Kidney (tissue), 14 donors: Measurements from ENCODE around the gene NAA16. TPM values are rescaled to one million over a fixed set of nuclear protein-coding genes. Genes with fewer than 3 reads are reported as not detected.

Source experiments
- DNase-seq, 5 donors: peaks; one replicate each; pipeline ENCODE4 v3.0.0-alpha.2; 2013 to 2020
- FAIRE-seq: peaks from 2 replicates; lab custom pipeline; 2012; peaks lifted over from hg19 to GRCh38; lab: Jason Lieb, UNC
- H3K27ac ChIP-seq, 2 donors: one replicate each; pipeline ENCODE4 v1.7.0; 2013; ENCODE audit warnings: low read depth in 2 of 2, low read length in 2 of 2, inconsistent platforms in 1 of 2
- H3K27me3 ChIP-seq: one replicate; pipeline ENCODE4 v1.7.1; 2013; ENCODE audit warnings: low read length, inconsistent platforms; ENCODE audit not compliant: control insufficient read depth, insufficient read depth
- H3K36me3 ChIP-seq, 3 donors: one replicate each; pipeline versions ENCODE4 v1.7.0 to v1.7.1; 2013; ENCODE audit warnings: low read length in 3 of 3, control low read depth in 1 of 3, inconsistent platforms in 1 of 3; ENCODE audit not compliant: insufficient read depth in 3 of 3, control insufficient read depth in 2 of 3
- H3K4me1 ChIP-seq, 3 donors: one replicate each; pipeline versions ENCODE4 v1.7.0 to v1.7.1; 2013; ENCODE audit warnings: low read length in 3 of 3, inconsistent platforms in 1 of 3, low read depth in 1 of 3; ENCODE audit not compliant: control insufficient read depth in 2 of 3, insufficient read depth in 2 of 3
- H3K4me3 ChIP-seq, 3 donors: one replicate each; pipeline versions ENCODE4 v1.7.0 to v1.8.1; 2013; ENCODE audit warnings: low read length in 3 of 3, control low read depth in 1 of 3, inconsistent platforms in 1 of 3
- H3K9ac ChIP-seq, 3 donors: one replicate each; pipeline versions ENCODE4 v1.7.0 to v1.7.1; 2013; ENCODE audit warnings: low read length in 3 of 3, control low read depth in 1 of 3, inconsistent platforms in 1 of 3
- H3K9me3 ChIP-seq, 3 donors: one replicate each; pipeline versions ENCODE4 v1.7.0 to v1.7.1; 2013; ENCODE audit warnings: low read length in 3 of 3, control low read depth in 1 of 3, inconsistent platforms in 1 of 3; ENCODE audit not compliant: control insufficient read depth in 2 of 3, insufficient read depth in 1 of 3
- intact Hi-C: fragments of 100-400 bp; cut with DNase I; formaldehyde crosslinking; loops from one replicate; pipeline ENCODE4 v1.11.1; 2022
- polyA plus RNA-seq: library from polyadenylated mRNA; stranded (reverse); fragments of 350-450 nt; fragmentation: Illumina TruSeq; extraction: RNeasy Lipid Tissue Mini Kit (QIAGEN cat#74804); gene quantifications from one replicate; pipeline ENCODE4 v1.2.3, GENCODE V29; 2014; ENCODE audit warnings: low read depth, low replicate concordance; ENCODE audit not compliant: insufficient read depth
- total RNA-seq: library from RNA; stranded (reverse); fragmentation: NEBNext Ultra II Directional; extraction: Animal tissue kit (Norgen Biotek cat#: 25700); gene quantifications from one replicate; pipeline ENCODE4 v1.2.1, GENCODE V29; 2021
- TF ChIP-seq, protein P1 (sequence below): IDR thresholded peaks from 3 replicates; pipeline ENCODE4 v1.5.1; 2012; ENCODE audit warnings: mild to moderate bottlenecking, moderate library complexity, borderline replicate concordance; ENCODE audit not compliant: insufficient read depth; ENCODE audit errors: extremely low read depth
- donor health status: control.
- donor health status: control.
- donor health status: control.
- donor health status: control.
- donor health status: control.
- donor health status: DM: yes; HTN: yes; CAD: no.
- donor health status: Normal renal cell carcinoma (clear cell type).

NAA16 gene
- total and polyA plus RNA-seq, 2 donors from 2014 or later = 6.4 to 22.3 TPM

DNA sequence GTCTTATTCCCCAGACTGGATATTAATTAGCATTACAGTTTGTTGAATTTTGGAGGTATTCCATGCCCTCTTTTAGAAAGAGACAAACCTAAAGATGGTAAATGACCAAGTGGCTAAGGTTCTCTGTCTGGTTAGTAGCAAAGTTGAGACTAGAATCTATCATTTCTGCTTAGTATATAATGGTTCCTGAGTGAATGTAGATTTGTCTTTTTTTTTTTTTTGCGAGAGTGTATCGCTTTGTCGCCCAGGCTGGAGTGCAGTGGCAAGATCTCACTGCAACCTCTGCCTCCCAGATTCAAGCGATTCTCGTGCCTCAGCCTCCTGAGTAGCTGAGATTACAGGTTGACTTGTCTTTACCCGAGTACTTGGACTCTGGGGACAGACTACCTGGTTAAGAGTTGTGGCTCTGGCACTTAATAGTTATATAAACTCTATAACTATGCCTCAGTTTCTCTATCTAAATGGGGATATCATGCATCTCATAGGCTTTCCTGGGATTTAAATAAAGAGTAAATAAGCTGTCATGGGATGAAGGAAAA, 2.7 kb downstream of the NAA16 start:
- Histone ChIP-seq H3K27ac (no peak overlapping the region), H3K27me3 (no peaks in the 10 kb centered on the region), H3K9ac (no peak overlapping the region), H3K9me3 (no peaks in the 10 kb centered on the region), H3K36me3 (no peaks in the 10 kb centered on the region), H3K4me1 (peaks cover 0 to 6% (median 0%) of the 10 kb centered on the region in 3 donors), H3K4me3 (no peak overlapping the region)
- TF ChIP-seq, protein P1, sequence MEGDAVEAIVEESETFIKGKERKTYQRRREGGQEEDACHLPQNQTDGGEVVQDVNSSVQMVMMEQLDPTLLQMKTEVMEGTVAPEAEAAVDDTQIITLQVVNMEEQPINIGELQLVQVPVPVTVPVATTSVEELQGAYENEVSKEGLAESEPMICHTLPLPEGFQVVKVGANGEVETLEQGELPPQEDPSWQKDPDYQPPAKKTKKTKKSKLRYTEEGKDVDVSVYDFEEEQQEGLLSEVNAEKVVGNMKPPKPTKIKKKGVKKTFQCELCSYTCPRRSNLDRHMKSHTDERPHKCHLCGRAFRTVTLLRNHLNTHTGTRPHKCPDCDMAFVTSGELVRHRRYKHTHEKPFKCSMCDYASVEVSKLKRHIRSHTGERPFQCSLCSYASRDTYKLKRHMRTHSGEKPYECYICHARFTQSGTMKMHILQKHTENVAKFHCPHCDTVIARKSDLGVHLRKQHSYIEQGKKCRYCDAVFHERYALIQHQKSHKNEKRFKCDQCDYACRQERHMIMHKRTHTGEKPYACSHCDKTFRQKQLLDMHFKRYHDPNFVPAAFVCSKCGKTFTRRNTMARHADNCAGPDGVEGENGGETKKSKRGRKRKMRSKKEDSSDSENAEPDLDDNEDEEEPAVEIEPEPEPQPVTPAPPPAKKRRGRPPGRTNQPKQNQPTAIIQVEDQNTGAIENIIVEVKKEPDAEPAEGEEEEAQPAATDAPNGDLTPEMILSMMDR = no peak
- no peak for FAIRE-seq
- intact Hi-C loops = no loop called here
- no peak for DNase-seq

DNA sequence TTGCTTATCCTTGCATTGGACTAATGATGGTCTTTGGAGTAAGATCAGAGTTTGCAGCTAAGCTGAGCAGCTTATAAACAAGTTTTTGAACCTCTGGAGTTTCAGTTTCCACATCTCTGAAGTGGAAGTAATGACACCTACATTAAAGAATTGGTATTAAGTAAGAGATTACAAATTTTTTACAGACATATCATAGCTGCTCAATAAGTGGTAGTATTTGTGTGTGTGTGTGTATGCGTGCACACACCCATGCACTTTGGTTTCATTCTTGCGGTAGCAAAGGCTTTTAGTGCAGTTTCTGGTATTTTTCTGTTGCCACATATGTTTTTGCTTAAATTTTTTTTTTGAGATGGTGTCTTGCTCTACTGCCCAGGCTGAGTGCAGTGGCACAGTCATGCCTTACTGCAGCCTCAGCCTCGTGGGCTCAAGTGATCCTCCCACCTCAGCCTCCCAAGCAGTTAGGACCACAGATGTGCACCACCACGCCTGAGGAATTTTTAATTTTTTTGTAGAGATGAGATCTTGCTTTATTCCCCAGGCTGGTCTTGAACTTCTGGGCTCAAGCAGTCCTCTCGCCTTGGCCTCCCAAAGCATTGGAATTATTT, 4.5 kb downstream of the NAA16 start:
- H3K4me3 ChIP-seq = no peak overlapping the region
- peaks cover 0 to 6% (median 0%) of the 10 kb centered on the region in 3 donors for H3K4me1 ChIP-seq
- no peak overlapping the region for H3K27ac ChIP-seq
- FAIRE-seq = no peak
- TF ChIP-seq, protein P1 = no peak
- H3K36me3 ChIP-seq = no peaks in the 10 kb centered on the region
- no peaks in the 10 kb centered on the region for H3K27me3 ChIP-seq
- intact Hi-C loops = no loop called here
- H3K9ac ChIP-seq = no peak overlapping the region
- no peaks in the 10 kb centered on the region for H3K9me3 ChIP-seq
- no peak for DNase-seq

DNA sequence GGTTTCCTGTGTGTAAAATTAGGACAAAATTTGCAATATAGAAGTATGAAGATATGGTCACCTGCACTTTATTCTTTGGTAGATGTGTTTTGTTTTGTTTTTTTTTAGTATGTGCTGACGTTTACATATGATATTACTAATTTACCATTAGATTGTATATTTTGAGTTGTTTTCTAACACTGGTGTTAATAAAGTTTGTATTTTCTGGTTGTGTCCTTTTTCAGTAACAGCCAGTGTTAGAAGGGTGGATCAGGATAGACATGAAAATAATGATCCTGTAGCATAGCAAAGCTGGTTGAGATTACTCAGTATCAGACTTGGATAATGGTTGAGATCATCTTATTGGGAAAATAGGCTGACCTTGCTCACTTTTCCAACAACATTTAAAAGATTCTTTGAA, 6.2 kb downstream of the NAA16 start:
- DNase-seq (no peak), FAIRE-seq (no peak)
- H3K4me3 ChIP-seq = no peak overlapping the region
- no peak overlapping the region for H3K27ac ChIP-seq
- H3K36me3 ChIP-seq = peaks cover 0 to 5% (median 0%) of the 10 kb centered on the region in 3 donors
- no peak overlapping the region for H3K9ac ChIP-seq
- H3K9me3 ChIP-seq = no peaks in the 10 kb centered on the region
- TF ChIP-seq, protein P1 = no peak
- intact Hi-C loops = no loop called here
- peaks cover 0 to 4% (median 0%) of the 10 kb centered on the region in 3 donors for H3K4me1 ChIP-seq
- H3K27me3 ChIP-seq = no peaks in the 10 kb centered on the region
